BLaER1 (cell line): ENCODE results near the gene STOML1.

Source experiments
- H3K27ac ChIP-seq: shearing (Covaris generic); formaldehyde crosslinking; 2 replicates; pipeline ENCODE4 v1.8.1; 2022
- H3K27me3 ChIP-seq: shearing (Covaris generic); formaldehyde crosslinking; 2 replicates; pipeline ENCODE4 v1.8.1; 2022
- H3K36me3 ChIP-seq: shearing (Covaris generic); formaldehyde crosslinking; 2 replicates; pipeline ENCODE4 v1.8.1; 2022
- H3K4me1 ChIP-seq: shearing (Covaris generic); formaldehyde crosslinking; 2 replicates; pipeline ENCODE4 v1.8.1; 2022
- H3K4me2 ChIP-seq: shearing (Covaris generic); formaldehyde crosslinking; 2 replicates; pipeline ENCODE4 v1.8.1; 2022
- H3K4me3 ChIP-seq: shearing (Covaris generic); formaldehyde crosslinking; 2 replicates; pipeline ENCODE4 v1.8.1; 2022
- H3K9ac ChIP-seq: shearing (Covaris generic); formaldehyde crosslinking; 2 replicates; pipeline ENCODE4 v1.8.1; 2022
- H3K9me3 ChIP-seq: shearing (Covaris generic); formaldehyde crosslinking; 2 replicates; pipeline ENCODE4 v1.8.1; 2022
- H4K20me1 ChIP-seq: shearing (Covaris generic); formaldehyde crosslinking; 2 replicates; pipeline ENCODE4 v1.8.1; 2022
- Cebpa-rat ChIP-seq: shearing (Covaris generic); IDR thresholded peaks from 2 replicates; pipeline ENCODE4 v1.8.1; 2022

Gene STOML1

GRCh38 chr15:73949496-73949895, 42.6 kb downstream of the STOML1 start:
- H3K27me3 ChIP-seq, result no peaks in the 10 kb centered on the region
- no peak for TF ChIP-seq Cebpa-rat
- no peak overlapping the region for H3K9ac ChIP-seq
- H3K4me3 ChIP-seq, result no peak overlapping the region
- H3K4me2 ChIP-seq, result no peak overlapping the region
- no peaks in the 10 kb centered on the region for H4K20me1 ChIP-seq
- no peaks in the 10 kb centered on the region for H3K9me3 ChIP-seq
- peaks cover 78% of the 10 kb centered on the region for H3K4me1 ChIP-seq
- no peak overlapping the region for H3K27ac ChIP-seq
- no peaks in the 10 kb centered on the region for H3K36me3 ChIP-seq

GRCh38 chr15:73948982-73949381, 43.1 kb downstream of the STOML1 start:
- Histone ChIP-seq H3K27me3 (no peaks in the 10 kb centered on the region), H3K9ac (no peak overlapping the region), H3K4me1 (peaks cover 78% of the 10 kb centered on the region), H3K36me3 (no peaks in the 10 kb centered on the region), H3K4me3 (no peak overlapping the region), H3K4me2 (no peak overlapping the region), H4K20me1 (no peaks in the 10 kb centered on the region), H3K9me3 (no peaks in the 10 kb centered on the region), H3K27ac (no peak overlapping the region)
- no peak for TF ChIP-seq Cebpa-rat

- H4K20me1 ChIP-seq, result no peaks in the 10 kb centered on the region
- peaks cover 75% of the 10 kb centered on the region for H3K4me1 ChIP-seq
These were observed 43.7 kb downstream of the STOML1 start for GRCh38 chr15:73948396-73948795.

GRCh38 chr15:73947651-73948050, 44.4 kb downstream of the STOML1 start:
- Histone ChIP-seq H3K9me3 (no peaks in the 10 kb centered on the region), H3K36me3 (no peaks in the 10 kb centered on the region), H3K4me1 (peaks cover 72% of the 10 kb centered on the region), H3K4me2 (no peak overlapping the region), H3K27ac (no peak overlapping the region), H3K4me3 (no peak overlapping the region), H3K9ac (no peak overlapping the region), H4K20me1 (no peaks in the 10 kb centered on the region), H3K27me3 (no peaks in the 10 kb centered on the region)
- no peak for TF ChIP-seq Cebpa-rat

More at GRCh38 chr15:73948396-73948795, 43.7 kb downstream of the STOML1 start:
- Histone ChIP-seq H3K9me3 (no peaks in the 10 kb centered on the region), H3K4me2 (no peak overlapping the region), H3K27ac (no peak overlapping the region), H3K36me3 (no peaks in the 10 kb centered on the region), H3K4me3 (no peak overlapping the region), H3K27me3 (no peaks in the 10 kb centered on the region), H3K9ac (no peak overlapping the region)
- no peak for TF ChIP-seq Cebpa-rat

- H3K36me3 ChIP-seq, result no peaks in the 10 kb centered on the region
- H3K9me3 ChIP-seq, result no peaks in the 10 kb centered on the region
- no peaks in the 10 kb centered on the region for H3K27me3 ChIP-seq
- no peak overlapping the region for H3K4me3 ChIP-seq
- no peak overlapping the region for H3K9ac ChIP-seq
- no peak for TF ChIP-seq Cebpa-rat
- peaks cover 65% of the 10 kb centered on the region for H3K4me1 ChIP-seq
- H3K27ac ChIP-seq, result no peak overlapping the region
- H4K20me1 ChIP-seq, result no peaks in the 10 kb centered on the region
- peak overlapping the region; percentile 78 for H3K4me2 ChIP-seq
These were observed 45.2 kb downstream of the STOML1 start for GRCh38 chr15:73946795-73947370.

DNA sequence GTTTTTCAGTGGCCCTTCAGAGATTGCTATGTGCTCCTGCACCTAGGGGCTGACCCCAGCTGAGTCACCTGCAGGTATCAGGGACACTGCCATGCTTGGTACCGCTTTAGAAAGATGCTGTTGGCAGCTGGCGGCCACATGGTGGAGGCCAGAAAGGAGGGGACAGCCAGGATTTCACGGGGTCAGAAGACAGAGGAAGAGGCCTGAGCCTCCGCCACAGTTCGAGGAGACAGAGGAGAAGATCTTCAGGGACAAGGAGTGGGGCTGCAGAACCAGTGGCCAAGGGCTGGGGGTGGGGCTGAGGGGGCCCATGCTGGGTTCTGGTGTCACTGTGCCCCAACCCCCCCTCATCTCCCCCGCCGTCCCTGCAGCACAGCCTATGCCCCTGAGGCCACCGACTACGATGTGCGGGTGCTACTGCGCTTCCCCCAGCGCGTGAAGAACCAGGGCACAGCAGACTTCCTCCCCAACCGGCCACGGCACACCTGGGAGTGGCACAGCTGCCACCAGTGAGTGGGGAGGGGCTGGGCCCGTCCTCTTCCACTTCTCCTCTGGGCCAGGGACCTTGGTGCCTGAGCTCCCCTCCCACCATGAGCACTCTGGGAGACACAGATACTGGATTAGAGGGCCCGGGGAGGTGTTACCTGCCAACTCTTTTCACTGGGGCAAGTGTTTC, 45.9 kb downstream of the STOML1 start:
- H3K9me3 ChIP-seq, result no peaks in the 10 kb centered on the region
- H3K4me3 ChIP-seq, result no peak overlapping the region
- H3K27ac ChIP-seq, result no peak overlapping the region; the same call in 1 of the 2 replicates
- no peaks in the 10 kb centered on the region for H4K20me1 ChIP-seq
- no peaks in the 10 kb centered on the region for H3K27me3 ChIP-seq
- H3K9ac ChIP-seq, result no peak overlapping the region
- no peaks in the 10 kb centered on the region for H3K36me3 ChIP-seq
- H3K4me2 ChIP-seq, result peak overlapping the region; percentile 78
- H3K4me1 ChIP-seq, result peaks cover 59% of the 10 kb centered on the region
- no peak for TF ChIP-seq Cebpa-rat

GRCh38 chr15:73945130-73945508, 47.0 kb downstream of the STOML1 start:
- Histone ChIP-seq H3K27me3 (no peaks in the 10 kb centered on the region), H3K36me3 (no peaks in the 10 kb centered on the region), H3K9me3 (no peaks in the 10 kb centered on the region), H3K9ac (0 out of 2 replicates have a peak overlapping the region, but pooled peaks have one; percentile 18), H3K27ac (no peak overlapping the region), H4K20me1 (no peaks in the 10 kb centered on the region), H3K4me3 (no peak overlapping the region), H3K4me2 (peak overlapping the region; percentile 78), H3K4me1 (peaks cover 56% of the 10 kb centered on the region)
- TF ChIP-seq Cebpa-rat, result no peak

- no peaks in the 10 kb centered on the region for H4K20me1 ChIP-seq
- H3K4me2 ChIP-seq, result peak overlapping the region; percentile 78
- H3K27ac ChIP-seq, result peak overlapping the region; percentile 33; the same call in 1 of the 2 replicates
- H3K36me3 ChIP-seq, result no peaks in the 10 kb centered on the region
- no peaks in the 10 kb centered on the region for H3K9me3 ChIP-seq
- peaks cover 50% of the 10 kb centered on the region for H3K4me1 ChIP-seq
- no peak overlapping the region for H3K4me3 ChIP-seq
- no peaks in the 10 kb centered on the region for H3K27me3 ChIP-seq
- 0 out of 2 replicates have a peak overlapping the region, but pooled peaks have one; percentile 18 for H3K9ac ChIP-seq
- no peak for TF ChIP-seq Cebpa-rat
These were observed 47.6 kb downstream of the STOML1 start for GRCh38 chr15:73944161-73945129.

- Histone ChIP-seq H3K4me2 (no peak overlapping the region), H3K27me3 (no peaks in the 10 kb centered on the region), H3K36me3 (no peaks in the 10 kb centered on the region), H3K4me1 (peaks cover 42% of the 10 kb centered on the region), H4K20me1 (no peaks in the 10 kb centered on the region), H3K9me3 (no peaks in the 10 kb centered on the region), H3K9ac (no peak overlapping the region), H3K4me3 (no peak overlapping the region), H3K27ac (no peak overlapping the region)
- TF ChIP-seq Cebpa-rat, result no peak
These were observed 49.3 kb downstream of the STOML1 start for GRCh38 chr15:73942751-73943270.
